ENCODE data around the gene LPAR3.
"Not testable (repeated sequence)": the region's sequence is repeated elsewhere in the genome, so short reads cannot be mapped to it uniquely, and the experiment has no call there.

The LPAR3 gene

DNA sequence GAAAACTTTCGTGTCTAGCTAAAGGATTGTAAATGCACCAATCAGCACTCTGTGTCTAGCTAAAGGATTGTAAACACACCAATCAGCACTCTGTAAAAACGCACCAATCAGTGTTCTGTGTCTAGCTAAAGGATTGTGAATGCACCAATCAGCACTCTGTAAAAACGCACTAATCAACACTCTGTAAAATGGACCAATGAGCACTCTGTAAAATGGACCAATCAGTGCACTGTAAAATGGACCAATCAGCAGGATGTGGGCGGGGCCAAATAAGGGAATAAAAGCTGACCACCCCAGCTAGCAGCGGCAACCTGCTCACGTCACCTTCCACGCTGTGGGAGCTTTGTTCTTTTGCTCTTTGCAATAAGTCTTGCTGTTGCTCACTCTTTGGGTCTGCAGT is 9.7 kb upstream of the LPAR3 start:
- DNase-seq (ENCODE audit: low spot score): not testable (repeated sequence)

DNA sequence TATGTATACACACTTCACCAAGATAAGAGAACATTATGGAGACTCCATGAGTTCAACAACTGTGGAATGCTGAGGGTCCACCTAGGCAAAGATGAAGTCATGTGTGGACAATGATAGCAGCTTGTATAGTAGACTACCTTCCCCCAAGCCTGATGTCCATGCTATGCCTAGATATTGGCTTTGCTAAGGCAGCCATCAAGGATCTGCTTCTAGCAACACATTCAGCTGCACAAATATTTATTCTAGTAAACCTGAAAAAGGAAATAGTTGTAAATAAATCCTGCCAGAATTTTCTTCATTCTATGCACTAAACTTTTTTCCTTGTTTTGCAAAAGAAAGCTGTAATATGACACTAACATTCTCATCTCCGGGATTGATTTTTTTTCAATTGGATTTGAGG is 7.0 kb upstream of the LPAR3 start:
- no peak for DNase-seq (ENCODE audit: low spot score)

DNA sequence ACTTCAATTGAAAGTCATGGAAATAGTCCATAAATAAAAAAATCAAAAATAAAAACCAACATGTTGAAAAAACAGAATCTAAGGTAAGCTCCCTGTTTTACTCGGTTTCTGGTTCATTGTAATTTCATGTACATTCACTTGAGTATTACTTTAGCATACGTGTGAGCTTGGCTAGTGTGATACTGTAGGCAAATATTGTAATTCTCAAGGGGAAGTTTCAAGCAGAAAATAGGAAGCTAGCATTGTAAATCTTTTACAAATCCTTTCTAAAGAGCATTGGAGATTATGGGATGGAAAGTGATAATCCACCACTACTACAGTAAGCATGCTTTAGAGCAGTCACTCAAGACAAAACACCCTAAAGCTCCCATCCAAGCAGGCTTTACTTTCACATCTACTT is 3.3 kb upstream of the LPAR3 start:
- no peak for DNase-seq (ENCODE audit: low spot score)

DNA sequence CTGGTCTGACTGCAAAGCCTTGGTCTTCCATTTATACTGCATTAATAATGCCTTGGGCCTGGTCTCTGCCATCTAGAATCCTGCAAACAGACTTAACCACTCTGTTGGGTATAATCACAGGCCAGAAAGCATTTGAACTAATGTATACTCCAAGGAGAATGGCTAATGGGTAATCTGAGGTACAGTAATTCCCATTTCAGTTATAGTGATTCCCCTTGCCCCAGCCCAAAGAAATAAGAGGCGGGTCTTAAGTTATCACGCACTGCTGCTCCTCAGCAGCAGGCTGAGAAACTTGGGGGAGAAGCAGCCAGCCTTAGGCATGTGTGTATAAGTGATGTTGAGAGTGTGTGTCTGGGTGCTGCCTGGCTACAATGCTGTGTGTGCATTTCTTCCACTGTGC is 2.4 kb downstream of the LPAR3 start:
- no peak for DNase-seq (ENCODE audit: low spot score)

DNA sequence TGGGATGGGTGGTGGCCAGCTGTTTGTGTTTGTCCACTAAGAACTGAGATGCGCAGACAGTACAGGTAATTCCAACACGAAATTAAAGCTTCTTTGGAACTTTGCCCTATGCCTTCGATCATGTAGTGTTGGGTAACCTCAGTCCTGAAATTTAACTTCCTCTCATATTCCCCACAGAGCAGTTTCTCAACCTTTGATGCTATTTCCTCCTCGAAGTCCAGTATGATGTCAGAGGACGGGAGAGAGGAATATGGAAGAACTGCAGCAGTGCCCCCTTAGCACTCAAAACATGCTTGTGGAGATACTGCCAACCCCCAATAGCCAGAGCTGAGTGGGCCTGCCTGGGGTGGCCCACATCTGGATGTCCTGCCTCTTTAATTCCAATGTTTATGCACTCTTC is 3.6 kb downstream of the LPAR3 start:
- no peak for DNase-seq (ENCODE audit: low spot score)

DNA sequence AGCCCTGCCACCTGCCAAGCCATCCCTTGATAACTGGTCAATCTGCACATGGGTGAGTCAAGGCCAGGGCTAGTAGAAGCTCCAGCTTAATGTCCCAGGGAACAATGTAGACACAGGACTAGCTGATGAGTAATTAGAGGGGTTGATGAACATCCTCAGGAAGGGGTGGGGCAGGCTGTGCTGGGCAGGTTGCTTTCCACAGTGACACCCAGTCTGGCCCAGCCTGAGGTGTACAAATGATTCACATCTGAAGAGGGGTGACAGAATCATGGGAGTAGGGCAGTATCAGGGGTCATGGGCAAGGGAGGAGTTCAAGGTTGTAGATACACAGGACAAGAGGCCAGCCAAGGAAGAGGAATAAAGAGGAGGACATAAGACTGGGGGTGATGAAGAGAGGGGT is 4.3 kb downstream of the LPAR3 start:
- no peak for DNase-seq (ENCODE audit: low spot score)

DNA sequence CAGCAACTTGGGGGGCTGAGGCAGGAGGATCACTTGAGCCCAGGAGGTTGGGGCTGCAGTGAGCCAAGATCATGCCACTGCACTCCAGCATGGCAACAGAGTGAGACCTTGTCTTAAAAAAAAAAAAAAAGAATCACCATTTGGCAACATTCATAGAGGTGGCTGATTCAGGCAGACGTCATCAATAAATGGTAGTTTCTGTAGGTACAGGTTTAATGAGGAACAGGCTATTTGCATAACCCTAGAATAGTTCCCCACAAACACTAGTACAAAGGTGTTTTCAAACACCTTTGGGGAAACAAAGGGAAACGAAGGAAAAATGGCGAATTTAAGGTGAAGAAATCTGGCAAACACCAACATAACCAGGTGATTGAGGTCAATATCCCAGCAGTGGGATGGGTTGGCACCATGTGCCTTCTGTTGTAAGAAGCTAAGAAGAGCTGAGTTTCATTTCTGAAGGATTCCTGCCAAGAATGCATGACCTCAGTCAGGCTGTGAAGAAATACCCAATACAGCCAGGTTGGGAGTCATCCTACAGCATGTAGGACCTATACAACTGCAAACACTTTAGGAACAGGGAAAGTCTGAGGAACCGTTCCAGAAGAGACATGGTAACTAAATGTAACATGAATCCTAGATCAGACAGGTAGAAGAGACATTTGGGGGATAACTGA is 5.6 kb downstream of the LPAR3 start:
- no peak for DNase-seq (ENCODE audit: low spot score)

DNA sequence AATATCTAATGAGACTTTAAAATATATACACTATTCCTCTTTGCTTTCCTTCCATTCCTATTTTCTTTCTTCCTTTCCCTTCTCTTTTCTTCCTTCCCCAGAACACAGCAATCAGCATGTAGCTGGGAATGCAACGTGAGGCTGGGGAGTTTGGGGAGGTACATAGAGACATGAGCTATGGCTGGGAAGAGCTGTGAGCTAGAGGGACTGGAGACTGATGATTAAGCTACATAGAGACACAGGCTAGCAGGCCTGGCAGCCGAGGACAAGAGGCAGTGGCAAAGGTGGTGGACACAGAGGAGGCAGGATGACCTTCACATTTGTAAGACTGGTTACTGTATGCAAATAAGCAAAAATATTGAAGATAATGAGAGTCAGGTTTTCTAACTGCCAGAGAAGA is 7.5 kb downstream of the LPAR3 start:
- DNase-seq (ENCODE audit: low spot score): no peak

DNA sequence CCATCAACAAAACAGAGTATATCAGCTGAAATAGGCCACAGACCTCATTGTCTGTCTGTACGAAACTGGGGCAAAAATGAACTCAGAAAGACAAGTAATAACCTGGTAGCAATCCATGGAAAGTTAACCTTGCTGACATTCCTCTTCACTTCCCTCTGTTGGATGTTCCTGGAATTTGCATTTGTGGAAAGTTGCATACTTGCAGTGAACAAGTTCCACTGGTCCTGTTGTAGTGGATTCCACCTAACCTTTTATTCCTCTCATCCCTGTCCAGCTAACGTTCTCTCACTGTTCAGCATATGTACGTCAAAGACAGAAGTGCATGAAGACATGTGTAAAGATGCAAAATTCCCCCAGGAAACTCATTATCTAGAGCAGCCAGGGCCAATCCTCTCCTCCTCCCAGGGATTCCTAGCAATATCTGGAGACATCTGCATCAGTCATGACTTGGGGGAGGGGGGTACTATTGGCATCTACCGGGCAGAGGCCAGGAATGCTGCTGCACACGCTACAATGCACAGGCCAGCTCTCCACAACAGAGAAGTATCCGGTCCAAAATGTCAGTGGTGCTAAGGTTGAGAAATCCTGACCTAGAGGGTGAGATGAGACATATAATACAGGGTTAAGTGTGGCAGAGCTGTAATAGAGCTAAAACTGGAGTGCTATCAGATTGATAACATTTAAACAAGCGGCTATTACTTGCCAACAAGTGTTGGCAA is 8.2 kb downstream of the LPAR3 start:
- no peak for DNase-seq (ENCODE audit: low spot score)

DNA sequence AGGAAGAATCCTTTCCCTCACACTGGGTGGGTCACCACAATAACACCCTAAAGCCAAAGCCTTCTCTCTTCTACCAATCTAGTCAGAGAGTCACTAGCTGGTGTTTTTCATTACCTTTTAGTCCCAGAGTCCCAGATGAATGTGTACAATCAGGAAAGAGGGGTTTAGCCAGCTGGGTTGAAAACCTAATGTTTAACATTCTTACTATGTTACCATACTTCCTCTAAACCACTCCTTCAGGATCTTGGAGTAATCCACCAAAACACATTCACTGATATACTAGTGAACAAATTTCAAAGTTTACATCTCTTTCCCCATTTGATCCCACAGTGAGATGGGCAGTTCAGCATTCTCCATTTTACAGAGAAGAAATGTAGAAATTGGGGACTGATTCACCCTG is 9.7 kb downstream of the LPAR3 start:
- no peak for DNase-seq (ENCODE audit: low spot score)

DNA sequence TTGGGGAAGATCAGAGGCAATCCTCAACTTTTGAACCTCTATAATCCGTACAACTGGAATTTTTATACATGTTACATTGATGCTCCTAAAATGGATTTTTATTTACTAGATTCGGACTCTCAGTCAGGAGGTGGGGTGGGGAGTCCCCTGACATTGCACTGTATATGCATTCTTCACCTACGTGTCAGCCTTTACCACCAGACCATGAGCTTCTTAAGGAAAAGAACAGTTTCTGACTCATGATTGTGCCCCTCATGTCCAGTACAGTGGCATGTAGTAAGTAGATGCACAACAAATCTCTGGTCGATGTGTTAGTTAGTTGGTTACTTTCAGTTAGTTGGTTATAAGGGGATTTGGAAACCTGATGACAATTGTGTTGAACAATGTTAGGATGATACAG is 15.4 kb downstream of the LPAR3 start:
- no peak for DNase-seq (ENCODE audit: low spot score)

DNA sequence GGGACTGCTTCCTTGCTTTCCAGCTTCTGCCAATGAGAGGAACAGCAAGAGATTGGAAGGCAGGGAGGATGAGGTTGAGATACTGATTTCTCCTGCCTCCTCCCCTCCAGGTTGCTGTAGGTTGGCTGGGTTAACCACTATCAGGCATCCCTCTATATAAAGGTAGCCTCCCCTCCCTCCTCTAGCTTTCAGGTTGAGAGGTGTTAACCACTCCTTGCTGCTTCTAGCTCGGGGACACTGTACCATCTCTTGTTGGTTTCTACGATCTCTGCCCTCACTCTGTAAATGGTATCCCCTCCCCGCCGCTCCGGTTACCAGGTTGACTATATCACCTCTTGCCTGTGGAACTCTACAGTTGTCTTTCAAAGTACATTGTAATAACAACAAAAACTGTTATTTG is 16.7 kb downstream of the LPAR3 start:
- no peak for DNase-seq (ENCODE audit: low spot score)

DNA sequence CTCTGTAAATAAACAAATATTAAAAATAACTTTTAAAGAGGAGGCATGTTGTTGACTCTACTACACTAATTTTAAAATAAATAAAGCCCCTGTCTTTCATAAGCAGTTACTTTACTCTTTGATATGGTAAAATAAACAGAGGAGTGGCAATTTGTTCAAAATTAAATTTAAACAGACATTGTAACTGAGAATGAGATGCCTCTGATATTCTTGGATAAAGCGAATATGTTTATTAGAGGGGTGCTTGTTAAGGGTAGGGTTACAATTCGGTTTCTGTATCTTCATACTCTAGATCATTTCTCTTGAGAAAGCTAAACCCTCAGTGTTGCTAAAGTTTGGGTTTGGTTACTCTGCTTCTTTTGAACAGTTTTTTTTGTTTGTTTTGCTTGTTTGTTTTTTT is 19.6 kb downstream of the LPAR3 start:
- DNase-seq (ENCODE audit: low spot score): no peak

DNA sequence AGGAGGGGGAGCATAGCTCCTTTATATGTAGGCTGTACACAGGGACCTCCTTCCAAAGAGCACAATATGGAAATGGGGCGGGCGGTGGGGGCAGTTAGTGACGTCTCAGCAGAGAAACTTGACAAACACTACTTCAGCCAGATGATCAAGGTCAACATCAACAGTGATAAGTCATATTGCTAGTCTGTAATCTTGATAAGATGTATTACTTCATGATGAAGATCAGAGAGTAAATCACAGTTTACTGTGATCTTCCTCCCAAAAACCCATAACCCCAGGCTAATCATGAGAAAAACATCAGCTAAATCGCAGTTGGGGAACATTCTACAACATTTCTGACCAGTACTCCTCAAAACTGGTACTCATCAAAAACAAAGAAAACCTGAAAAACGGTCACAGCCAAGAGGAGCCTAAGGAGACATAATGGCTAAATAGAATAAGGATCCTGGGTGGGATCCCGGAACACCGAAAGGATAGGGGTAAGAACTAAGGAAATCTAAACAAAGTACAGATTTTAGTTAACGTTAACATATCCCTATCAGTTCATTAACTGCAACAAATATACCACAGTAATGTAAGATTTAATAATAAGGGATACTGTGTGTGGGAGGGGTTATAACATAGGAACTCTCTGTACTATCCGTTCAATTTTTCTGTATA is 20.2 kb downstream of the LPAR3 start:
- DNase-seq (ENCODE audit: low spot score): no peak

DNA sequence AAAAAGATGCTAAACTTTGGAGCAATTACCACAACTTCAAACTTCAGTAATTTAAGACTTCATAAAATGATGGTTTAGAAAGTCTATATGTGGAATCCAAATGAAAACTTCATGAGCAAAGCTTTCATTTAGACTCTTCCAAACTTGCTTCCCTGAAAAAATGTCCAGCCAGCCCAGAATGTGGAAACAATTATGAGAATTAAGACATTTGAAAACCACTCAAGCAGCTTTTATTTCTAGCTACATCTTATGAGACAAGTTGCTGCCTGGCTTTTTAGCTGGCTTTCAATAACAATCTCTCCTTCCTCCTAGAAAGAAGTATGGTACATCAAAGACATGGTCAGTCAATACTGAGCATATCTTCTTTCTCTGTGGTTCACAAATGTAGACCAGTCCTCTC is 21.8 kb downstream of the LPAR3 start:
- no peak for DNase-seq (ENCODE audit: low spot score)

DNA sequence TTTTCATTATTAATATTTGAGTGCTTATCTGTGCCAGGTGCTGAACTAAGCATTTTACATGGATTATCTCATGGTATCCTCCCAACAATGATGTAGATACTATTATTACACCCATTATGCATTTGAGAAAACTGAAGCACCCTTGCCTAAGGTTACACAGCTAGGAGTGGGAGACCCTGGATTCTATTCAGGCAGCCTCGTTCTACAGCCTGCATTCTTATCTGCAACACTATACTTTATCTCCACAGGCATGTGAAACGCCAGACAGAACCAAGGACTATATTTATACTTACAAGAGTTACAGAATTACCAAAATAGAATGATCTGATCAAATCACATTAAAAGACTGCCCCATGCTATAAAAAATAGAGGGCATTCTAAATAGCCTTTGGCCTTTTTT is 22.4 kb downstream of the LPAR3 start:
- no peak for DNase-seq (ENCODE audit: low spot score)

DNA sequence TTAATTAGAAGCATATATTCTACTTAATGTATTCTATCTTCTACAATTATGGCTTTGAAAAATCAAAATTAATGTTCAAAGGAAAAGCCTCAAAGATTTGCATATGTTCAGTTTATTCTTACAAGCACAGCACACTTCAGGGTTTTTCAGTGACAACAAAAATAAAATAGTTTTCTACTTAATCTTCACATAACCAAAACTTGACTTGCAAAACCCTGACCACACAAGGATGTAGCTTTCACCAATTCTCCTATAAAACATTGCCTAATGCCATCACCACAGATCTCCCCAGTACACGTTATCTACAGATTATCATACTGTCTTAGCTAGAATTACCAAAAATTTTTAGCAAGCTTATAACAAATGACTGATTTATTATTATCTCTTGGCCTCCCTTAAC is 23.3 kb downstream of the LPAR3 start:
- no peak for DNase-seq (ENCODE audit: low spot score)

DNA sequence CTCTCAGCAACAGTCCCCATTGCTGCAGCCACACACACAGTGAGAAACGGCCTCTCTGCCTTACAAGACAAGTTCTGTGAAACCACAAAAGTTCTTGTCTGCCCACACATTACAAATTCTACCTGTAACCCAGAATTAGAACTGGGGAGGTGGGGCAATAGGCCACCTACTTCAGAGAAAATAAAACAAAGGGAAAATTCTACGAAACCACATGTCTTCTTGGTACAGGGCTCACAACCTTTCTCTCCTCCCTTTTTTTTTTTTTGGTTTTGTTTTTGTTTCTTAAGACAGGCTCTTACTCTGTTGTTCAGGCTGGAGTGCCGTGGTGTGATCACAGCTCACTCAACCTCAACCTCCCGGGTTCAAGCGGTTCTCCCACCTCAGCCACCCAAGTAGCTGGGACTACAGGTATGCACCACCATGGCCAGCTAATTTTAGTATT is 30.2 kb downstream of the LPAR3 start:
- no peak for DNase-seq (ENCODE audit: low spot score)

DNA sequence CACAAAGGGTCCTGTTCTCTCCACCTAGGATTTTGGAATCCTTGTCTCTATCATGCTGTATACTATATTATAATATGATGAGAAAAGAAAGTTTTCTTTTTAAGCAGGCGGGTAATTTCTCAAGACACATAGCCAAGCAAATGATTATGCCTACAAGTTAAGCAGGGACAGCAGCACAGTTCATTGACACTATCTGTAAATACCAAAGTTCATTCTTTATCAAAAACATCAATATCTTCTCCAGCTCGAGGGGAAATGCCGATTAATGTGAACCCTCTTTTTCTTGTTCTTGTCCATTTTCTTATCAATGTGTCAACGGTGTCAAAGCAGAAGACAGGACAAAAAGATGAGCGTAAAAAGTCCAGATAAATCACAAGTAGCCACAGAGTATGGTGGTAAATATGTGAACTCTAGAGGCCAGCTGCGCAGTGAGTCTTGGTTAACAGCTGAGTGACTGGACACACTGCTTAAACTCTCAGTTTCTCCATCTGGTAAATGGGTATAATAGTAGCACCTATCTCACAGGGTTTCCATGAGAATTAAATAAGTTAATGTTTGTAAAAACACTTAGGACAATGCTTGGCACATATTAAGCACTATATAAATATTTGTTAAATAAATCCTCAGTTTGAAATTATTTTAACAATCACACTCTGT is 30.9 kb downstream of the LPAR3 start:
- no peak for DNase-seq (ENCODE audit: low spot score)

DNA sequence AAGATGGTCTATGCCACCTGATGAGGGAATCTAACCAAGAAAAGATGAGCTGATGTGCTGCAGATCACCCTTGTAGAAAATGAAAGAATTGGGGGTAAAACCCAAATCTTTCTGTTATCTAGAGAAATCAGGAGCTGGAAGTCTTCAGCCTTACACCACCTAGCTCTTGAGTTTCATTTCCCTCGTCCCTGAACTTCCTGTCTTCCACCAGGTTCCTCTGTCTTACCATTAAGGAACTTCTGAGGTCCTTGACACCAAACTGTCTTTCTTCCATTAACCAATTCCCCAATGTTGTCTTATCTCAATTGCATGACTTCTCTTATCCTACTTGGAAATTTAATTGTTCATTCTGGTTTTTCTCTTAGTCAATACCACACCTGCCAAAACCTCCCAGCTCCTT is 31.5 kb downstream of the LPAR3 start:
- no peak for DNase-seq (ENCODE audit: low spot score)

DNA sequence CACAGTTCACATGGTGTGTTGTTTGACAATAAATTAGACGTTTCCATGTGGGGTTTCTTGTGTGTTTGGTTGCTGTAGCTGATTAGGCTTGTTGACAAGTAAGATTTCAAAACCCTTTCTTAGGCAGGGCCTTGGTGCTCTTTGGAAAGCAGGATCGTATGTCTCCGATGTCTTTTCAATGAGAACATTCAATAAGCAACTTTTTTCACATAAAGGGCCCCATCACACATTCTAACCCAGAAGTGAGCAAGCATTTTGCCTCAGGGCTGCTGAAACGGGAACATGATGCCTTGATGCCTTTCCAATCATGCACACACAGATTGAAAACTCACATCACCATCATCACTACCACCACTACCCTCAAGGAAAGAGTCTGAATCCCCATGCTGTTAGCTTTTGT is 33.1 kb downstream of the LPAR3 start:
- no peak for DNase-seq (ENCODE audit: low spot score)

DNA sequence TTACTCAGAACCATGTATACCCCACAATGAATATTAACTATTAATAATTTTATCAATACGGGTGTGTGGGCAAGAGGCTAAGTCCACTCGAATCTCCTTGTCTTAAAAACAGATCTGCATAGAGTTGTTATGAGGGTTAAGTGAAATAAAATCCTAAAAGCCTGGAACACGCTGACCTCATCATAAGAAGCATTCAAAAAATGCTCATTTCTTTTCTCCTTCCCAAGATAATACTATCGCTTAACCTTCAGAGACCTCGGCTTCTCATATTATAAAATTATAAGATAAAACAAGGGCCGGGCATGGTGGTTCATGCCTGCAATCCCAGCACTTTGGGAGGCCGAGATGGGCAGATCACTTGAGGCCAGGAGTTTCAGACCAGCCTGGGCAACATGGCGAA is 35.1 kb downstream of the LPAR3 start:
- DNase-seq (ENCODE audit: low spot score): no peak

DNA sequence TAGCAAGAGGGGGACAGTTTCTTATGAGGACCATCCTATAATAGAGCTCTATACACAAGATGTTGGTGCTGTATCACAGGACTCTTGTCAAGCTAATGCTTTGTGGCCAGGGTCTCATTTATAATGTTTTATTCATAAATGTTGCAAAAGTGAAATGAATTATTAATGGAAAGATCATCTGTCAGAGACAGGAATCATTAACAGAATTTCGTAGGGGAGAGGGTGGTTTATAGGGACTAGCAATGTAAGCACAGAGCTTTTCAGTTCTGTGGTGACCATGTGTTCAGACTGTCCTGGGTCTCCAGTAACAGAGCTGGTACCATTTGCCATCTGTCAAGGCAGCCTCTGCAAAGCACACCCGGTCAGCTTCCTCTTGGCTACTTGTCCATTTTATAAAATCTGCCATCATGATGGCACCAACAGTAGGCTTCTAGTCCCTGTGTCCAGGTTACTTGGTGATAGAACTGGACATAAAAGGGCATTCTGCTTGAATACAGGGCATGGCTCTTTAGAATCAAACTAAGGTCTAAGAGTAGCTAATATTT is 36.2 kb downstream of the LPAR3 start:
- DNase-seq (ENCODE audit: low spot score): no peak

Measured in Ammon's horn (tissue), 1 donor.